EH (cell line): ENCODE data around the gene KRTAP5-2.
A peak's percentile ranks its signal among the peaks of the same experiment; 100 is the strongest.
"Not testable (repeated sequence)": the region's sequence is repeated elsewhere in the genome, so short reads cannot be mapped to it uniquely, and the experiment has no call there.

ENCODE experiments used
- DNase-seq: peaks from one replicate; pipeline ENCODE4 v3.0.0-alpha.2; 2015; ENCODE audit warnings: low read depth

The KRTAP5-2 gene

DNA sequence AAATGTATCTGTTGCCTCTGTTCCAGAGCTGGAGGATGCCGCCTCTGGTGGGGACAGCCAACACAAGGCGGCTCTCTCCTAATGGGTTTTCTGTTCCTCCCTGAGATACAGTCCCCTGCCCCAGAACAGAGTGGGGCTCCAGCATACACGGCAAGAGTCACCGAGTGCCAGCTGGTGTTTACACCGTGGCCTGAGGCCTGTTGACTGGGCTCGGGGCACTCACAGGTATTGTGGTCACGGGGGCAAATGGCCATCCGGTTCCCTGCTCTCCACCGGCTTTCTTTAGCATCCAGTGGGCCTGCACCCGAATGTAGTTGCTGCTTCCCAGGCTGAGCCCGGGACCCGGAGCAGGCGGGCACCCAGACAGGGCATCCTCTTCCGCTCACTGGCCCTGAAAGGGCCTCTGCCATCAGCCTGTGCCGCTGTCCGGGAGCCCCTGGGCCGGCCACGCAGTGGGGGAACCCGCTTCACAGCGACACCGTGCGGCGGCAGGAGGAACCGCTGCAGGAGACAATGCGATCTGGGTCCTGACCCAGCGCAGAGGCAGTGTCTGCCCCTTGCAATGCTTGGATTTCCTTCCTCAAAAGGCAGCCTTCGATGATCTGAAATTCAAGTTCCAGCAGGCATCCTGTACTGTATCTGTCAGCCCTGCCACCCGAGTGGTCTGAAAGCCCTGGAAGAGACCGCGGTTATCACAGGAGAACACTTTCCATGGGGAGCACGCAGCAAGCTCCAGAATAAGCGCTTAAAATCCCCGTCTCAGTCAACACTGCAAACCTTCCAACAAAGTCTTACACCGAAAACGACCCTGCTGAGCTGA is 30.6 kb upstream of the KRTAP5-2 start:
- DNase-seq = peak; percentile 49

DNA sequence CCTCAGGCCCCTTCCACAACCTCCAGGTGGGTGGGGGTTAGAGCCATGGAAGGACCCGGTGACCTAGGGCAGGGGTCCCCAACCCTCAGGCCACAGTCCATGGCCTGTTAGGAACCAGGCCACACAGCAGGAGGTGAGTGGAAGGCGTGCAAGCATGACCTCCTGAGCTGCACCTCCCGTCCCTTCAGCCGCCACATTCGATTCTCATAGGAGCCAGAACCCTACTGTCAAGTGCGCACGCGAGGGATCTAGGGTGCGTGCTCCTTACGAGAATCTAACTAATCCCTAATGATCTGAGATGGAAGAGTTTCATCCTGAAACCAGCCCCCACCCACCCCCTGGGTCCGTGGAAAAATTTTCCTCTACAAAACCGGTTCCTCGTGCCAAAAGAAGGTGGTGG is 27.4 kb upstream of the KRTAP5-2 start:
- no peak for DNase-seq

DNA sequence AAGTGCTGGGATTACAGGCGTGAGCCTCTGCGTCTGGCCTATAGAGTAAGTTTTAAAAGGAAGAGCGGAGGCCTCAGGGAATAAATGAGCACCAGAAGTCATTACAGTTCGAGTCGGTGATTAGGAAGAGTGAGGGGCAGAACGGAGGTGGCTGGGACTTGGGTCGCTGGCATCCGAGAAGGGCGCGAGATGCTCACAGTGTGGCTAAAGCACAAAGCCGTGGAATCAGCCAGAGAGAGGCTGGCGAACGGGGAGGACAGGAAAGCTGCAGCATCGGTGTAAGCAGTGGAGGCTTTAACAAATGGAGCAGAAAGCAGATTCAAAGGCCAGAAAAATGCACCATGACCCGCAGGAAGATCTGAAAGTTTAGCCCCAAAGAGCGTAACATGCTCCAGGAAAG is 26.5 kb upstream of the KRTAP5-2 start:
- DNase-seq = no peak

DNA sequence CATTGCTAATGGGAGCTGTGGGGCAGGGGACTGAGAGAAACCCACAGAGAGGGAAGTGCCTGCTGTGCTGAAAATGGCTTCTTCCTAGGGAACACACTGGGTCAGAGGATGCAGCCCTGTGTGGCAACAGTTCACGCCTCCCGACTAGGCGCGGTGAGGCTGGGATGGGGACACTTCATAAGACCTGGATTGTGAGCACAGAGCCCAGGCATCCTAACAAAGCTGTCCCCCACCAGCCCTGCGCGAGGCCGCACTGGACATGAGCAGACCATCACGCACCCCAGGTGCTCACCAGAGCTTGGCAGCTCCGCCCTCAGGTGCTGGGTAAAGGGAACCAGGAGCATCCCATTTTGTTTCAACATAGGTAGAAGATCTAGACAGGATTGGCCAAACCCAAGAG is 25.6 kb upstream of the KRTAP5-2 start:
- no peak for DNase-seq

DNA sequence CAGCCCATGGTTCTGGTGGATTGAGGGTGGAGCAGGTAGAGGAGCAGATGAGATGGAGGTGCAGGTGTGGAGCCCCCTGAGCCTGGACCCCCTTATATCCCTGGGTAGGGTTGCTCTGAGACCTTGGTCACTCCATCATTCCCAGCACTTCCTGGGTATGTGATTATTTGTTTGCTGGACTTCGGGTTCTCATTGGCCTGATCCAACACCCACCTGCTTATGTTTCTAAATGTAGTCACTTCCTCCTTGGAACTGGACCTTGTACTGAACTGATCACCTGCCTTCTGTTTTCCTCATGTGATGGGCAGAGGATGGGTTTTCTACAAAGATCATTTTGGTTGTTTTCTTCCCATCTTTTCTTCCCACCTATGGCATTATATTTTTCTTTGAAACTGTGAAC is 24.0 kb upstream of the KRTAP5-2 start, which contains the start of gene KRTAP5-4:
Gene KRTAP5-4, minus strand, starts transcription at position 53 of the 400 bp plus-strand sequence. Its CDS starts 45 bp downstream, at position 8.
- no peak for DNase-seq

DNA sequence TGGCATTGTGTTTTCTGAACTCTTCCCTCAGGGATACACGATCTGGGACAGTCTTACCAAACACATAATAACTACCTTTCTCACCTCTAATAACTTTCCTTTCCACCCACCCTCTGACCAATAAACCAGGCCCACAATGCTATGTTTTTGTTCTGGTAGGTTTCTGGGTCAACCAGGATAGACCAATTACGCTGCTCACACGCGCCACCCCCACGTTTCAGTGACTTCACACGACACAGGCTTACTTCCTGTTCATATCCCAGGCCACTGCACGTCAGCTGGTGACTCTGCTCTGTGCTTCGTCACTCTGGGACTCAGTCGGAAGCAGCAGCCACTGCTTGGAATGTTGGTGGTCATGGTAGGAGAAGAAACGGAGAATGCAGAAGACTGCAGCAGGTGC is 21.4 kb upstream of the KRTAP5-2 start:
- DNase-seq = peak; percentile 27

DNA sequence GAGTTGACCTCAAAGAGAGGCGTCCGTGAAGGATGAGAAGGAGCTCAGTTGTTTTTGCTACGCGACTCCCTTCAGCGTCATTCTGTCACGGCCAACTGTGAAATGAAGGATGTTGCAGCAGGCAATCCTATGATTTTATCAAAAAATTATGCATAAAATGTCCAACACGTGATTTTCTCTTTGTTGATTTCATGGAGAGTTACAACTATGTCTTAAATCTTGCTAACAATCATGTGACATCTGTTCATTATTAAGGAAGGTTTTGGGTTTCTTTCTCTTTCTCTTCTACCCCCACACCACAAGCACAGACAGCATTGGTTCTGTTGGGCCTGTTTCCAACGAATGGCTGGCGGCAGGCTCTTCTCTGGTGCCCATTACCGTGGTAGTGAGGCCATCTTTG is 20.1 kb upstream of the KRTAP5-2 start:
- DNase-seq = peak; percentile 4

DNA sequence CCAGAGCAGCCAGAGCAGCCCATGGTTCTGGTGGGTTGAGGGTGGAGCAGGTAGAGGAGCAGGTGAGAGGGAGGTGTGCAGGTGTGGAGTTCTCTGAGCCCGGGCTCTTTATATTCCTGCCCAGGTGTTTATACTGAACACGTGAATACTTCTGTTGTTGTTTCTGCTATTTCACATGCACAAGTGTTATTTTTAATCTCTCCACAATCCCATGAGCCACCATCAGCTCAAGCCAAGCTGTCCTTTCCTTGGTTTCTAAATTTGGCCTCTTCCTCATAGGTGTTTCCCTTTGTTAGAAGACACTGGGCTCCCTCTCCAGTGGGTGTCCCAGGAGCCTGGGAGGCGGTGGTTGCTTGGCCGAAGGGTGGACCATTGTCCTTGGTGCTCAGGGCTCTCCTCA is 10.3 kb upstream of the KRTAP5-2 start, which contains the start of gene KRTAP5-3:
Gene KRTAP5-3, minus strand, starts transcription at position 101 of the 400 bp plus-strand sequence. Its CDS starts 78 bp downstream, at position 23.
- DNase-seq = no peak

DNA sequence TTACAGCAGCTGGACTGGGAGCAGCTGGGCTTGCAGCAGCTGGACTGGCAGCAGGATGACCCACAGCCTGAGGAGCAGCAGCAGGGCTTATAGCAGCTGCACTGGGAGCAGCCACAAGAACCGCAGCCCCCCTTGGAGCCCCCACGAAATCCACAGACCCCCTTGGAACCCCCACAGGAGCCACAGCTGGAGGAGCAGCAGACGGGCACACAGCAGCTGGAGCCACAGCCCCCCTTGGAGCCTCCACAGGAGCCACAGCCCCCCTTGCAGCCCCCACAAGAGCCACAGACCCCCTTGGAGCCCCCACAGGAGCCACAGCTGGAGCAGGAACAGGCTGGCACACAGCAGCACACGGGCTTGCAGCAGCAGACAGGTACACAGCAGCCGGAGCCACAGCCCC is 9.8 kb upstream of the KRTAP5-2 start:
- DNase-seq = not testable (repeated sequence)

DNA sequence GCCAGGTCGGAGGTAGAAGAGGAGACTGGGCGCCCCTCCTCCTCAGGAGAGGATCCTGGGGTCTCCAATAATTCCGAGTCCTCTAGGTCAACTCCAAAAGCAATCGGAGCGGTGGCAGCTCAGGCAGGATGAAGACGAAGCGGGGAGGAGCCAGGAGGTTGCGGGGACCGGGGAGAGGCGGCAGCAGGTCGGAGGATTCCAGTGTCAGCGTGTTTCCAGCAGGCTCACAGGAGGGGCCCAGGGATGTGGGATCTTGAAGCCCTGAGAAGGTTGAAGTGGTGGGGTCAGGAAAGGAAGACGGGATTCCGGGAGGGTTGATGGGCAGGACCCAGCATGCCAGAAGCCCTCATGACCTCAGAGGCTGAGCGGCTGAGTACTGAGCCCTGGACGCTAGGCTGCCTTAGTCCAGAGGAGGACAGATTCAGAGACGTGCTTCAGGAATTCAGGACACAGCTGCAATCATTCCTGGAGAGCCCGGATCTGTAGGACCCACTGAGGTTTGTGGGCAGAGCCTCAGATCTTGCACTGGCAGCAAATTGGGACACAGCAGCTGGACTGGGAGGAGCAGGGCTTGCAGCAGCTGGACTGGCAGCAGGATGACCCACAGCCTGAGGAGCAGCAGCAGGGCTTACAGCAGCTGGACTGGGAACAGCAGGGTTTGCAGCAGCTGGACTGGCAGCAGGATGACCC is 9.2 kb upstream of the KRTAP5-2 start:
- DNase-seq = peak; percentile 4

DNA sequence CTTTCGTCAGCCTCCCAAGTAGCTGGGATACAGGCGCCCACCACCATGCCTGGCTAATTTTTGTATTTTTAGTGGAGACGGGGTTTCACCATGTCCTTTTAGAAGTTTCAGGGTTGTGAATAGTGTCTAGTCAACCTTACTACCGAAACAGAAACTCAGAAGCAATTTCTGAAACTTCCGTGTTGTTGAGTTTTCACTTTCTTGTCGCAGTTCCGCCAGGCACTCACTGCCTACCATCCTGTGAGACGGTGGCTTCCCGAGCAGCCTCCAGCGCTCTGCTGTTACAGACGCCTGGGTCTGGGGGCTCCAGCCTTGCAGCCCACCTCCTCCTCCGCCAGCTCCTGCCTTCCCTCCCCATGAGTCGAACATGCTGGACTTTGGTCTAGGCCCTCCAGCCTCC is 7.8 kb upstream of the KRTAP5-2 start:
- DNase-seq = not testable (repeated sequence)

DNA sequence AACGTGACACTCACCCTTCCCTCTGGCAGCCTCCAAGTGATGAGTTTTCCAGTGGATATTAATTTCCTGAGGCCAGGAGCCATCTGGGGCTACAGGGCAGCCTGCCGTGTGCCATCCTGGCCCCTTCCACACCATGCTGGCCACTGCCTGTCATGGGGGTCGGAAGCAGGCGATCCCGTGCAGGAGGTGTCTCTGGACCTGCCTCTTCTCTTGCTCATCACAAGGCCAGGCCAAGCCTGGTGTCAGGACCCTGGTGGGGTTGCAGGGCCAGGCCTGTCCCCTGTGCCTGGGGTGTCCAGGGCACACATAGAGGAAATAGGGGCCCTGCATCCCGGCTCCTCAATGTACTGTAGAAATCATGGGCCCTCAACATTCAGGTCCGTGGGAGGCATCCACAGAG is 6.6 kb upstream of the KRTAP5-2 start:
- DNase-seq = no peak

DNA sequence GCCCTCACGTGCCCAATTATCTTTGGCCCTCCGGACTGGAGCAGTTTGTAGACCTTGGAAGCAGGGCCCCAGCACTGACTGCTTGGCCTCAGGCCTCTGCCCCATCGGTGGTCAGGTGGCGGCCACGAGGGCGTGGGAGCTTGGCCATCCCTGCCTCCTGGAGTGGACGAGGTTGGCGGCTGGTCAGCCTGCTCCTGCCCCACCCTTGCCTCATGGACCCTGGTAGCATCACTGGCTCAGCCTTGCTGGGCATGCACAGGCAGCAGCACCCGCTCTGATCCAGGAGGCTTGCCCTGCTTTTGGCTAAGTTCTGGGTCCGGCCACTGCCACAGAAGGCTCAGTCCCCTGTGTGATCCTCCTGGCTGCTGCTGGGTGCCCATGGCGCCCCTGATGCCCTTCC is 6.1 kb upstream of the KRTAP5-2 start:
- no peak for DNase-seq

DNA sequence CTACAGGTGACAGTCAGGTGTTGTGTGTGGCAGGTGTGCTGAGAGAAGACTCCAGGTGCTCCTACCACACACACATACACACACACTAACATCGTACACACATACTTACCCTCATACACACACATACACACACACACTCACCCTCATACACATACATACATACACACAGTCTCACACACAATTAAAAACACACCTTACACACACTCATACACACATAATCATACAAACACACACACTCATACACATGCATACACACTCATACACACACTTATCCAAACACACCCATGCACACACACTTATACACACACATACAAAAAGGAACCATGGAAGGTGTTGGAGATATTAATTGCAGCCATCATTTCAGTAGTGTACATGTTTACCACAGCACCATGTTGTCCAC is 5.5 kb upstream of the KRTAP5-2 start:
- no peak for DNase-seq

DNA sequence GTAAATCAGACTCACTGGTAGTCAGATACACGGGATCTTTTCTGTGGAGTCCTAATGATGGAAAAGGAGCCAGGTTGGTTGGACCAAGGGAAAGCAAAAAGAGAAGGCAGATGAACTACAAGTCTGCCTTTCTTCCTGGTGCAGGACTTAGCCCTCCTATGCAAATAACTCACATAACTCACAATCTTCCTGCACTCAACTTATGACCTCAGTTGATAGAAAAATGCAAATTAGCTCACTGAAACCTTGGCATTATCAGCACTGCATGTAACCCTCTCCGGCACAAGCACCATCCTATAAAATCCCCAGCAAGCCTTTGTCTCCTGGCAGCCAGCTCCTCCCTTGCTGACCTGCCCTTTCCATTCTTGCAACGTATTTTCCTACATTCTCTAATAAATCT is 3.6 kb upstream of the KRTAP5-2 start:
- DNase-seq = not testable (repeated sequence)

DNA sequence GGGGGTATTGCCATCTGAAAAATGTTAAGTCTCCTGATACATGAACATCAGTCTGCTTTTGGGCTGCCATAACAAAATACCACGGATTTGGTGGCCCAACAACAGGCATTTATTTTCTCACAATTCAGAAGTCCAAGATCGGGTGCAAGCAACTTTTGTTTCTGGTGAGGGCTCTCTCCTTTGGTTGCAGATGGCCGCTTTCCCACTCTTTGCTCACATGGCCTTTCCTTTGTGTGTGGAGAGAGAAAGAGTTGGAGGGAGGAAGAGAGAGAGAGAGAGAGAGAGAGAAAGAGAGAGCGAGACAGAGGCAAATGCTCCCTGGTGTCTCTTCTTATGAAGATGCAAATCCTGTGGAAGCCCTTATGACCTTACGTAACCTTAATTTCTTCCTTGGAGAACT is 2.5 kb upstream of the KRTAP5-2 start:
- no peak for DNase-seq

DNA sequence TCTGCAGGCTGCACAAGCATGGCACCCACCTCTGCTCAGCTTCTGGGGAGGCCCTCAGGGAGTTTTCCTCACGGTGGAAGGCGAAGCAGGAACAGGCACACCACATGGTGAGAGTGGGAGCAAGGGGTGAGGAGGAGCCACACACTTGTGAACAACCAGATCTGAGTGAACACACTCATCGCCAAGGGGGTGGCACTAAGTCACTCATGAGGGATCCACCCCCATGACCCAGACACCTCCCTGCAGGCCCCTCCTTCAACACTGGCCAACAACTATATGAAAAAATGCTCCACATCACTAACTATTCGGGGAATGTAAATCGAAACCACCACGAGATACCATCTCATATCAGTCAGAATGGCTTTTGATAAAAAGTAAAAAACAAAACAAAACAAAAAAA is 722 bp upstream of the KRTAP5-2 start:
- peak; percentile 67 for DNase-seq

DNA sequence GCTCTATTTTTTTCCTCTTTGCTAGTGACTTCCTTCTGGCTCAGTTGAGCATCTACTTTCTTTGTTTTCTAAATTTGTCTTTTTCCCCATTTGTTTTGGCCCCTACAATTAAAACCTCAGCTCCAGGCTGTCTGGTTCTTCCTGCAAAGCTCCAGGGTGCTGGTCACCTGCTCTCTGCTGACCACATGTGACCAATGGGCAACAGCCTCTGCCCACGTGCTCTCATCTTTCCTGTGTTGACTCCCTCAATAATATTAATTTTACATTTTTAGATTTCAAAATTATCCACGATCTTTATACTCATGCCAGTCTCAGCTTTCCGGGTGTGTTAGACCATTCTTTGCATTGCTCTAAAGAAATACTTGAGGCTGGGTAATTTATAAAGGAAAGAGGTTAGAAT is 312 bp upstream of the KRTAP5-2 start:
- not testable (repeated sequence) for DNase-seq

DNA sequence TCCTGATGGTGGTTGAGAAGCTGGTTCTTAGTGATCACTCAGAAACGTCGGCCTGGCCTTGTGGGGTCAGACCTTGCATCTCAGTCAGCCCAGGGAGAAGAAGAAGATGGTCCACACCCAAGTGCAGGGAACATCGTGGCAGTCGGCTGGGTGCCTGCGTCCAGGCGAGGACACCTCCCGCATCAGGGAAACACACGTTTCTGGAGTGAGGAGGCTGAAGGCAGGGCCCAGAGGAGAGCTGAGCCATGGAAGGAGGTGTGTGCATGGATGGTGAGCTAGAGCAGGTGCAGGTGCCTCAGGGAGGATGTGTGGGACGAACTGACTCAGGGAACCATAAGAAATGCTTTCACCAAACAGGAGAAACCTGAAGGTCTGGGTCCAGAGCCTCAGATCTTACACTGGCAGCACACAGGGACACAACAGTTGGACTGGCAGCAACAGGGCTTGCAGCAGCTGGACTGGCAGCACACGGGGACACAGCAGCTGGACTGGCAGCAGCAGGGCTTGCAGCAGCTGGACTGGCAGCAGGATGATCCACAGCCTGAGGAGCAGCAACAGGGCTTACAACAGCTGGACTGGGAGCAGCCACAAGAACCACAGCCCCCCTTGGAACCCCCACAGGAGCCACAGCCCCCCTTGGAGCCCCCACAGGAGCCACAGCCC is 632 bp downstream of the KRTAP5-2 start:
- DNase-seq = no peak

DNA sequence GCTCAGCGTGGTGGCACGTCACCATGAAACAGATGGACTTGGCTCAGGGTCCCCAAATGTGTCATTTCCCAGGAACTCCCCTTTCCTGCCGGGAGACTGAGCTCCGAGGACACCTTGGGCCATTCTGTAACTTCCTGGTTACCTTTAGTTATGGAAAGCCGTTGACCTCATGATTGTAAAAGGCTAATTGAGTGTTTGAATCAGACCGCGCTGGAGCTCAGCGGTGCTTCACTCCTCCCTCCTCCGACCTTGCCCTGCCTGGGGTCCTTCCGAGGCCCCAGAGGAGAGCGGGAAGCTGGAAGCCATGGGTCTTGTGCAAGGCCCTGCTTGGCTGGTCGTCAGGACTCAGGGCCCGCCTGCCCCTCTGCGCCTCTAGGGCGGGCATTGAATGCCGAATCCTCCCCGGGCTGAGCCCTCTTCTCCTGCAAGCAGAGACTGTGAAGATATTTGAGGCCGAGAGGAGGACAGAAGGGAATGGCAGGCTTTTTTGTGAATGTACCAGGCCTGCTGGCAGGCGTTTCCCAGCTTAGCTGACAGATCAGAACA is 1.4 kb downstream of the KRTAP5-2 start:
- not testable (repeated sequence) for DNase-seq

DNA sequence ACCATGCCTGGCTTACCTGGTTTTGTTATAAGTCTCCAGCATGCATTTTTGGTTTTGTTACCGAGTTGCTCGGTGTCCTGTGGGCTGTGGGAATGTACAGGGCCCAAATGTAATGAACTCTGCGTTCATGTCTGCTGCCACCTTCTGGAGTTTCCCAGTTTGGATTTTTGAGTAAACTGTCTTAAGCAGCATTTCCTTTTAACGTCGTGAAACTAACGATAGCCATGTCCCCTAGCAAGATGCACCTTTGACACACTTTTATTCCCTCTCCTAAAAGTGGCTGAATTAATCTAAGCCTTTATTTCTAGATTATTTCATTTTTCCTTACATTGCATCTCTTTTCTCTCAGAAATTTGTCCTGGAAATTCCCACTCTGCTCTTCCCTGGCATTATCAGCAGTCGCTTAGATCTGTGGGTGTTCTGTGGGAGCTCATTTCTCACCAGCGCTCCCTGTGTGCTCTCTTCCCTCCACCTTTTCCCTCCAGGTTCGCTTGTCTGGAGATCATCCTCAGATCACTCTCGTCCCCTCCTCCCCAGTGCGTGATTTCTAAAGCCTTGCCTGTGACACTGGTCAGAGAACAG is 2.0 kb downstream of the KRTAP5-2 start:
- peak; percentile 7 for DNase-seq

DNA sequence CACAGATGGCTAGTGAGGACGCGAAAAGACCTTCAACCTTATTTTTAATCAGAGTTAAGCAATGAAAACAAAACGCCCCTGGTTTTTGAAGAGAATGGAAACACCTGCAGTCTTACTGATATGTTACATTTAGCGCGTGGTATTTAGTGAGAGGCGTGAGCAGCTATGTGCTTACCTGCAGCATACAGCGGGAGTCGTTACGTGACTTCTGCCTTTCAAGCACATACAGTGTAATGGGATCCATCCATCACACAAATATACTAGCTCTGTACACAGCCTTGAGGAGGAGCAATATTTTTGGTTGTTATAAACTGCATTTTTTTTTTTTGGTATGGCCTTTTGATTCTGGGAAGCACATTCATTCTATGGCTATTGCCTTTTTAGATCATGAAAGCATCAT is 5.5 kb downstream of the KRTAP5-2 start:
- DNase-seq = no peak
